Astrocyte (in vitro differentiated cells and primary cell): Measurements from ENCODE around the gene NAA10.

Experiments
- EZH2 ChIP-seq: IDR thresholded peaks from 2 replicates; pipeline ENCODE4 v1.6.1; 2012; ENCODE audit warnings: mild to moderate bottlenecking, low read length, inconsistent platforms; ENCODE audit not compliant: insufficient read depth
- TF ChIP-seq, protein P1 (sequence below): IDR thresholded peaks from 2 replicates; pipeline ENCODE4 v1.5.1; 2011; ENCODE audit warnings: low read depth, mild to moderate bottlenecking, inconsistent platforms, low read length, moderate library complexity; ENCODE audit not compliant: insufficient read depth

DNA sequence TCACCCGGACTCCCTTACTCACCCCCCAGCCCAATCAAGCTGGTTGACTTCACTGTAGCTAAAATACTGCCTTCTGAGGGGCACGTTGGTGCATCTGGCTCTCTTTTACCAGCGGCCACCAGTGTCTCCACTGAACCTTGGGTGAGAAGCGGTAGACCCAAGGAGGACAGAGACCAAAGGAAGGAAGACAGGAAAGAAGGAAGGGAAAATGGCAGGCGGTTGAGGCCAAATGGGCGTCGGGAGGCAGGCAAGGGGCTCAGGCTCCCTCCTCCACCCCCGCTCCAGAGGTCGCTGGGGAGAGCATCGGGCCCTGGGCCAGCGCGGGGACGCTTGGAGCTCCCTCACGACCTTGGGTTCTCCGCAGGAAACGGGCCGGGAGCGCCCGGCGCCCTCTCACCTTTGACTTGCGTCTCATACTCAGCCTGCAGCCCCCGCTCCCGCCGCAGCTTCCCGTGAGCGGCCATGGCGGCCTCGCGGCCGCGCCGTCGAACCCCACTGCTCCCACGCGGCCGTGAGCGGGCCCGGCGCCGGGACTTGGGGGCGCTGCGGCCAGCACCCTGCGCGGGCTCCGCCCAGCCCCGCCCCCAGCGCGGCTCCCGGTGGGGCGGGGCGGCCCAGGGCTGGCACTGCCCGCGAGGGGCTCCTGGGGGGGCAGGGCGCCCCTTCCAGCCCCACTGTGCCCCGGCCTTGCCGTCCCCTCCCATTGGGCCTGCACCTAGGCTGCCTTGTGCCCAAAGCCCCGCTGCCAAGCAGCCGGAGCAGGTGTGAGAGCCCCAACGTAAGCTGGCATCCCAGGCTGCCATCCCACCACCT, 8.9 kb downstream of the NAA10 start, which contains the start of gene ARHGAP4:
- TF ChIP-seq, protein P1, sequence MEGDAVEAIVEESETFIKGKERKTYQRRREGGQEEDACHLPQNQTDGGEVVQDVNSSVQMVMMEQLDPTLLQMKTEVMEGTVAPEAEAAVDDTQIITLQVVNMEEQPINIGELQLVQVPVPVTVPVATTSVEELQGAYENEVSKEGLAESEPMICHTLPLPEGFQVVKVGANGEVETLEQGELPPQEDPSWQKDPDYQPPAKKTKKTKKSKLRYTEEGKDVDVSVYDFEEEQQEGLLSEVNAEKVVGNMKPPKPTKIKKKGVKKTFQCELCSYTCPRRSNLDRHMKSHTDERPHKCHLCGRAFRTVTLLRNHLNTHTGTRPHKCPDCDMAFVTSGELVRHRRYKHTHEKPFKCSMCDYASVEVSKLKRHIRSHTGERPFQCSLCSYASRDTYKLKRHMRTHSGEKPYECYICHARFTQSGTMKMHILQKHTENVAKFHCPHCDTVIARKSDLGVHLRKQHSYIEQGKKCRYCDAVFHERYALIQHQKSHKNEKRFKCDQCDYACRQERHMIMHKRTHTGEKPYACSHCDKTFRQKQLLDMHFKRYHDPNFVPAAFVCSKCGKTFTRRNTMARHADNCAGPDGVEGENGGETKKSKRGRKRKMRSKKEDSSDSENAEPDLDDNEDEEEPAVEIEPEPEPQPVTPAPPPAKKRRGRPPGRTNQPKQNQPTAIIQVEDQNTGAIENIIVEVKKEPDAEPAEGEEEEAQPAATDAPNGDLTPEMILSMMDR = no peak
- TF ChIP-seq EZH2 = no peak
